ENCODE data around the gene TTLL1.

The TTLL1 gene

GRCh38 chr22:43088984-43089717 lies at the start of gene TTLL1:
TTLL1 (minus strand) TSS chr22:43089391; CDS start chr22:43075586, 13,805 bp downstream.
- no peak for TF ChIP-seq JUND (IDR thresholded peaks at IDR 0.05; ENCODE audit: low read depth)
- DNase-seq (ENCODE audit: low read depth in 1 of 2, low spot score in 1 of 2): peak; percentile 84 to 86
- in situ Hi-C loops (cut with HindIII; ENCODE audit: low pct_unique_long_range_greater_than_20kb, low sequenced_read_pairs): no loop called here

- in situ Hi-C loops (cut with HindIII; ENCODE audit: low pct_unique_long_range_greater_than_20kb, low sequenced_read_pairs): no loop called here
- no peak for DNase-seq (ENCODE audit: low read depth in 1 of 2, low spot score in 1 of 2)
- no peak for TF ChIP-seq JUND (IDR thresholded peaks at IDR 0.05; ENCODE audit: low read depth)
Observed at GRCh38 chr22:43136801-43137200, 47.6 kb upstream of the TTLL1 start.

GRCh38 chr22:43136255-43136654 lies 47.1 kb upstream of the TTLL1 start:
- no peak for DNase-seq (ENCODE audit: low read depth in 1 of 2, low spot score in 1 of 2)
- in situ Hi-C loops (cut with HindIII; ENCODE audit: low pct_unique_long_range_greater_than_20kb, low sequenced_read_pairs): no loop called here
- no peak for TF ChIP-seq JUND (IDR thresholded peaks at IDR 0.05; ENCODE audit: low read depth)

GRCh38 chr22:43135565-43135964 lies 46.4 kb upstream of the TTLL1 start:
- in situ Hi-C loops (cut with HindIII; ENCODE audit: low pct_unique_long_range_greater_than_20kb, low sequenced_read_pairs): no loop called here
- no peak for TF ChIP-seq JUND (IDR thresholded peaks at IDR 0.05; ENCODE audit: low read depth)

GRCh38 chr22:43134553-43134952 lies 45.4 kb upstream of the TTLL1 start:
- in situ Hi-C loops (cut with HindIII; ENCODE audit: low pct_unique_long_range_greater_than_20kb, low sequenced_read_pairs): no loop called here
- no peak for DNase-seq (ENCODE audit: low read depth in 1 of 2, low spot score in 1 of 2)
- no peak for TF ChIP-seq JUND (IDR thresholded peaks at IDR 0.05; ENCODE audit: low read depth)

More at GRCh38 chr22:43135565-43135964, 46.4 kb upstream of the TTLL1 start:
- DNase-seq (ENCODE audit: low read depth in 1 of 2, low spot score in 1 of 2): no peak

- no peak for DNase-seq (ENCODE audit: low read depth in 1 of 2, low spot score in 1 of 2)
- no peak for TF ChIP-seq JUND (IDR thresholded peaks at IDR 0.05; ENCODE audit: low read depth)
- in situ Hi-C loops (cut with HindIII; ENCODE audit: low pct_unique_long_range_greater_than_20kb, low sequenced_read_pairs): no loop called here
Observed at GRCh38 chr22:43133401-43133800, 44.2 kb upstream of the TTLL1 start.

GRCh38 chr22:43131773-43132501 lies 42.7 kb upstream of the TTLL1 start:
- TF ChIP-seq JUND (IDR thresholded peaks at IDR 0.05; ENCODE audit: low read depth): no peak
- DNase-seq (ENCODE audit: low read depth in 1 of 2, low spot score in 1 of 2): no peak
- in situ Hi-C loops (cut with HindIII; ENCODE audit: low pct_unique_long_range_greater_than_20kb, low sequenced_read_pairs): no loop called here

GRCh38 chr22:43129426-43130425 lies 40.5 kb upstream of the TTLL1 start:
- no peak for TF ChIP-seq JUND (IDR thresholded peaks at IDR 0.05; ENCODE audit: low read depth)
- in situ Hi-C loops (cut with HindIII; ENCODE audit: low pct_unique_long_range_greater_than_20kb, low sequenced_read_pairs): no loop called here
- no peak for DNase-seq (ENCODE audit: low read depth in 1 of 2, low spot score in 1 of 2)

GRCh38 chr22:43128928-43129424 lies 39.8 kb upstream of the TTLL1 start:
- in situ Hi-C loops (cut with HindIII; ENCODE audit: low pct_unique_long_range_greater_than_20kb, low sequenced_read_pairs): no loop called here
- no peak for DNase-seq (ENCODE audit: low read depth in 1 of 2, low spot score in 1 of 2)
- no peak for TF ChIP-seq JUND (IDR thresholded peaks at IDR 0.05; ENCODE audit: low read depth)

- in situ Hi-C loops (cut with HindIII; ENCODE audit: low pct_unique_long_range_greater_than_20kb, low sequenced_read_pairs): no loop called here
Observed at GRCh38 chr22:43128116-43128515, 38.9 kb upstream of the TTLL1 start.

GRCh38 chr22:43127166-43127908 lies 38.1 kb upstream of the TTLL1 start:
- TF ChIP-seq JUND (IDR thresholded peaks at IDR 0.05; ENCODE audit: low read depth): no peak
- in situ Hi-C loops (cut with HindIII; ENCODE audit: low pct_unique_long_range_greater_than_20kb, low sequenced_read_pairs): no loop called here
- DNase-seq (ENCODE audit: low read depth in 1 of 2, low spot score in 1 of 2): no peak

More at GRCh38 chr22:43128116-43128515, 38.9 kb upstream of the TTLL1 start:
- no peak for DNase-seq (ENCODE audit: low read depth in 1 of 2, low spot score in 1 of 2)
- no peak for TF ChIP-seq JUND (IDR thresholded peaks at IDR 0.05; ENCODE audit: low read depth)

Data from T47D (cell line).